Lower leg skin (tissue), 3 donors: ENCODE data around the gene SLC19A3.

Experiments
- CTCF ChIP-seq, 3 donors: fragments of 450-650 bp; IDR thresholded peaks; one replicate each; pipeline ENCODE4 v1.5.1; 2016; ENCODE audit warnings: antibody characterized with exemption in 3 of 3, mild to moderate bottlenecking in 3 of 3, moderate library complexity in 2 of 3
- POLR2A ChIP-seq, 2 donors: fragments of 450-650 bp; IDR thresholded peaks; one replicate each; pipeline ENCODE4 v1.6.1; 2016 to 2017; ENCODE audit warnings: antibody characterized with exemption in 2 of 2, mild to moderate bottlenecking in 1 of 2, moderate library complexity in 1 of 2

- TF ChIP-seq CTCF (IDR thresholded peaks at IDR 0.05) (no peak), POLR2A (IDR thresholded peaks at IDR 0.05) (no peak)
Measured at GRCh38 chr2:227720680-227721079, 2.9 kb upstream of the SLC19A3 start.
